Body of pancreas (tissue), 4 donors: ENCODE results near the gene OR6B2. TPM values are rescaled to one million over a fixed set of nuclear protein-coding genes. Genes with fewer than 3 reads are reported as not detected.
A peak's percentile ranks its signal among the peaks of the same experiment; 100 is the strongest.
"Not testable (repeated sequence)": the region's sequence is repeated elsewhere in the genome, so short reads cannot be mapped to it uniquely, and the experiment has no call there.

ENCODE experiments used
- ATAC-seq: fragments of 150-250 bp; one replicate; pipeline ENCODE4 v1.9.1; 2016
- DNase-seq, 4 donors: peaks; one replicate each; pipeline ENCODE4 v3.0.0-alpha.2; 2019
- H3K27ac ChIP-seq, 4 donors: fragments of 200-600 bp; sonication (generic); 1 replicate in 3 of 4; 2 replicates in 1 of 4; pipeline versions ENCODE4 v1.5.1 to v1.6.1; 2016 to 2019; ENCODE audit warnings: mild to moderate bottlenecking in 1 of 4, mixed read lengths in 1 of 4, moderate library complexity in 1 of 4
- H3K27me3 ChIP-seq, 2 donors: fragments of 200-600 bp; sonication (generic); one replicate each; pipeline ENCODE4 v1.6.0; 2016; ENCODE audit warnings: mild to moderate bottlenecking in 1 of 2
- H3K36me3 ChIP-seq, 2 donors: fragments of 200-600 bp; sonication (generic); replicated peaks in 1 of 2; 2 replicates each; pipeline ENCODE4 v1.5.1; 2016; ENCODE audit warnings: low read depth in 2 of 2; ENCODE audit not compliant: insufficient read depth in 1 of 2
- H3K4me1 ChIP-seq: fragments of 200-600 bp; sonication (generic); one replicate; pipeline ENCODE4 v1.6.0; 2016
- H3K4me3 ChIP-seq, 2 donors: fragments of 200-600 bp; sonication (generic); 1 replicate in 1 of 2; 2 replicates in 1 of 2; pipeline ENCODE4 v1.5.1; 2016 to 2019
- H3K9me3 ChIP-seq, 3 donors: fragments of 200-600 bp; sonication (generic); 1 replicate in 2 of 3; 2 replicates in 1 of 3; pipeline ENCODE4 v1.5.1; 2016
- POLR2A ChIP-seq, 3 donors: fragments of 450-650 bp; IDR thresholded peaks; one replicate each; pipeline ENCODE4 v1.6.1; 2016; ENCODE audit warnings: antibody characterized with exemption in 3 of 3, mild to moderate bottlenecking in 2 of 3
- WGBS, 2 donors: methylation state at CpG; one replicate each; pipeline ENCODE4 v1.1.5; 2017; 5-methylcytosine and 5-hydroxymethylcytosine counted together
- intact Hi-C: fragments of 100-400 bp; cut with DNase I; formaldehyde crosslinking; loops from one replicate; pipeline ENCODE4 v1.15.1; 2023
- total RNA-seq, 2 donors: library from RNA; depleted of rRNA; stranded (reverse); fragments of >200 nt; gene quantifications; one replicate each; pipeline ENCODE4 v1.1.0, GENCODE V29; 2016
- TF ChIP-seq, protein P1 (sequence below), 7 experiments: fragments of 450-650 bp in 4 of 7; fragments of 200-600 bp in 3 of 7; sonication (generic) in 3 of 7; IDR thresholded peaks; one replicate each; pipeline ENCODE4 v1.5.1; 2016 to 2019; ENCODE audit warnings: antibody characterized with exemption in 7 of 7

OR6B2 gene
- total RNA-seq, 2 donors from 2014 or later: not detected

DNA sequence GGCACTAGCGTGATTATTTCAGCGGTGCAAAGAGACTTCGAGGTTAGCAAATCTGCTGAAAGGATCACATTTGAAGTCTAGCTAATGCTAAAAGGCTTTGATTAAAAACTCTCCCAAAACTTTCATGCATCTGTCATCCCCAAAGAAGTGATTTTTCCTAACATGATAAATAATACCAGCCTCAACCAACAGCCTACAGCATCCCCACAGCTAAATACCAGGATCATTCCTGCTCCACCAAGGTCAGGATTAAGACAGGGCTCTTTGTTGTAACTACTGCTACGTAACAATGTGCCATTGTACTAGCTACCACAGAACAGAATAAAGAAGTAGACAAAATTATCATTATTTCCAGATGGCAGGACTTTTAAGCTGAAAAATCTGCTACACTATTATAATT, 21.5 kb upstream of the OR6B2 start:
- ATAC-seq: peak; percentile 52
- intact Hi-C loops: no loop called here
- Histone ChIP-seq H3K36me3 (no peaks in the 10 kb centered on the region), H3K27ac (no peak overlapping the region), H3K4me1 (no peaks in the 10 kb centered on the region), H3K4me3 (no peak overlapping the region), H3K9me3 (no peaks in the 10 kb centered on the region), H3K27me3 (no peaks in the 10 kb centered on the region)
- no peak for DNase-seq
- WGBS, 2 donors: 15 to 24% methylated on average over 4 of the region's 4 CpGs
- TF ChIP-seq, protein P1, sequence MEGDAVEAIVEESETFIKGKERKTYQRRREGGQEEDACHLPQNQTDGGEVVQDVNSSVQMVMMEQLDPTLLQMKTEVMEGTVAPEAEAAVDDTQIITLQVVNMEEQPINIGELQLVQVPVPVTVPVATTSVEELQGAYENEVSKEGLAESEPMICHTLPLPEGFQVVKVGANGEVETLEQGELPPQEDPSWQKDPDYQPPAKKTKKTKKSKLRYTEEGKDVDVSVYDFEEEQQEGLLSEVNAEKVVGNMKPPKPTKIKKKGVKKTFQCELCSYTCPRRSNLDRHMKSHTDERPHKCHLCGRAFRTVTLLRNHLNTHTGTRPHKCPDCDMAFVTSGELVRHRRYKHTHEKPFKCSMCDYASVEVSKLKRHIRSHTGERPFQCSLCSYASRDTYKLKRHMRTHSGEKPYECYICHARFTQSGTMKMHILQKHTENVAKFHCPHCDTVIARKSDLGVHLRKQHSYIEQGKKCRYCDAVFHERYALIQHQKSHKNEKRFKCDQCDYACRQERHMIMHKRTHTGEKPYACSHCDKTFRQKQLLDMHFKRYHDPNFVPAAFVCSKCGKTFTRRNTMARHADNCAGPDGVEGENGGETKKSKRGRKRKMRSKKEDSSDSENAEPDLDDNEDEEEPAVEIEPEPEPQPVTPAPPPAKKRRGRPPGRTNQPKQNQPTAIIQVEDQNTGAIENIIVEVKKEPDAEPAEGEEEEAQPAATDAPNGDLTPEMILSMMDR (IDR thresholded peaks at IDR 0.05): no peak
- TF ChIP-seq POLR2A (IDR thresholded peaks at IDR 0.05): no peak

DNA sequence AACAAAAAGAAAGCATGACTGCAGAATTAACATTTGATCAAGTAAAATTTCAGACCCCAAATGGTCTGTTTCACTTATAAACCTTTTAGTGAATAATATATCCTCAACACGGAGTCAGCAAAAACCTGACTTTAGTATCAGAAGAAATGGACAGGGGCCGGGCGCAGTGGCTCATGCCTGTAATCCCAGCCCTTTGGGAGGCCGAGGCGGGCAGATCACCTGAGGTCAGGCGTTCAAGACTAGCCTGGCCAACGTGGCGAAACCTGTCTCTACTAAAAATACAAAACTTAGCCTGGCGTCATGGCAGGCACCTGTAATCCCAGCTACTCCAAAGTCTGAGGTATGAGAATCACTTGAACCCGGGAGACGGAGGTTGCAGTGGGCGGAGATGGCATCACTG, 20.0 kb upstream of the OR6B2 start:
- TF ChIP-seq, protein P1 (IDR thresholded peaks at IDR 0.05): no peak
- no peak for TF ChIP-seq POLR2A (IDR thresholded peaks at IDR 0.05)
- intact Hi-C loops: no loop called here
- WGBS, 2 donors: 63 to 71% methylated on average over 12 of the region's 12 CpGs

DNA sequence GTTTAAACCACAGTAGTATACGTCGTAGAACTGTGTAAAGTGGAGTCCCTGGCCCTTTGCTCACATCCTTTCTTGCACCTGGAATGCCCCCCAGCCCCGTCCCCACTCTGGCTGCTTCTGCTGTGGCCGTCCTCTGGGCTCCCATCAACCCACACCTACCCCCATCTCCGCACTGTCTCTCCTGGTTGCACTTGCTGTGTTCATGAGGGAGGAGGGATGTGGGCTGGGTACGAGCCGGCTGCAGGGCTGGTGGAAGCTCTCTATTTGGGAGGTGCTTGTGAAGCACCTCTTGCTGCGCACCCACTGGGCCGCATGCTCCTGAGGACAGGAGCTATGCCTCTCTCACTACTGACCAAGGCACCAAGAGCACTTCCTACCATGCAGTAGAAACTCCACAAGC, 18.0 kb upstream of the OR6B2 start:
- TF ChIP-seq, protein P1 (IDR thresholded peaks at IDR 0.05): no peak
- no peak for TF ChIP-seq POLR2A (IDR thresholded peaks at IDR 0.05)
- H3K27me3 ChIP-seq: no peaks in the 10 kb centered on the region
- no peaks in the 10 kb centered on the region for H3K9me3 ChIP-seq

More for the DNA sequence above, 20.0 kb upstream of the OR6B2 start:
- Histone ChIP-seq H3K27ac (no peak overlapping the region), H3K4me3 (no peak overlapping the region), H3K27me3 (no peaks in the 10 kb centered on the region), H3K36me3 (no peaks in the 10 kb centered on the region), H3K4me1 (no peaks in the 10 kb centered on the region), H3K9me3 (no peaks in the 10 kb centered on the region)
- ATAC-seq (no peak), DNase-seq (no peak)

DNA sequence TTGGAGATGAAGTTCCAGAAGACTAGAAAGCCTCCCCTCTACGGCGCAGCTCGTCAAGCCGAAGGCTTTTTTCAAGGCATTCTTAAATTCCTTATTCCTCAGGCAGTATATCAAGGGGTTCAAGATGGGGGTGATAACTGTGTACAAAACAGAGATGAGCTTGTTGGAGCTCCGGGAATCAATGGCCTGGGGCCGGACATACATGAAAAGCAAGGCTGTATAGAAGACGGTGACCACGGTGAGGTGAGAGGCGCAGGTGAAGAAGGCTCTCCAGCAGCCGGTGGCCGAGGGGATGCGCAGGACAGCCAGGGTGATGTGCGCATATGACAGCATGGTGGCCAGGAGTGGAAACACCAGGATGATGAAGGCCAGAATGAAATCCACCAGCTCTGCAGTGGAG, 14.9 kb upstream of the OR6B2 start:
- no peak for DNase-seq
- TF ChIP-seq, protein P1 (IDR thresholded peaks at IDR 0.05): no peak
- TF ChIP-seq POLR2A (IDR thresholded peaks at IDR 0.05): no peak
- no peak overlapping the region for H3K4me3 ChIP-seq
- H3K36me3 ChIP-seq: no peaks in the 10 kb centered on the region
- no peaks in the 10 kb centered on the region for H3K4me1 ChIP-seq
- intact Hi-C loops: no loop called here
- ATAC-seq: no peak
- no peaks in the 10 kb centered on the region for H3K9me3 ChIP-seq
- WGBS, 2 donors: 80 to 82% methylated on average over 12 to 13 of the region's 13 CpGs
- H3K27me3 ChIP-seq: no peaks in the 10 kb centered on the region
- no peak overlapping the region for H3K27ac ChIP-seq

More for the DNA sequence above, 18.0 kb upstream of the OR6B2 start:
- ATAC-seq (no peak), DNase-seq (no peak)
- Histone ChIP-seq H3K27ac (no peak overlapping the region), H3K36me3 (no peaks in the 10 kb centered on the region), H3K4me1 (no peaks in the 10 kb centered on the region), H3K4me3 (no peak overlapping the region)
- intact Hi-C loops: no loop called here
- WGBS, 2 donors: 51 to 55% methylated on average over 8 to 9 of the region's 9 CpGs

DNA sequence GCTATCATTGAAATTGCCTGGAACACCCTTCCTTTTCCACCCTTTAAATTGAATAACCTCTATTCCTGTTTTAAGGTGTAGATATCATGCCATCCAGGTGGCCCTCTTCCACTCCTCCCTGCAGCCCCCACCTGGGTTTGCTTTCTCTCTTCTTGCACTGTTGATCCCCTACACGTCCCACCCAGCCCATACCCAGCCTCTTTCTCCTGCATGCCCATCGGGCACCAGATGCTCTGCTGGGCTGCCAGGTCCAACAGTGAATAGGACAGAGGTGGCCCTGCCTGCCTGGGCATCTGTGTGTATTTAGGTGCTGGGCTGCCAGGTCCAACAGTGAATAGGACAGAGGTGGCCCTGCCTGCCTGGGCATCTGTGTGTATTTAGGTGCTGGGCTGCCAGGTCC, 13.9 kb upstream of the OR6B2 start:
- H3K4me1 ChIP-seq, intact Hi-C loops, H3K9me3 ChIP-seq, H3K27ac ChIP-seq, H3K36me3 ChIP-seq, ATAC-seq, H3K27me3 ChIP-seq, DNase-seq, H3K4me3 ChIP-seq: not testable (repeated sequence)
- 38 to 43% methylated on average over 2 of the region's 2 CpGs for WGBS, 2 donors
